ENCODE measurements around the gene SAMMSON.

The SAMMSON gene

GRCh38 chr3:70006089-70006488 lies 6.6 kb downstream of the SAMMSON start:
- Histone ChIP-seq H4K20me1 (ENCODE audit: insufficient read depth) (no peaks in the 10 kb centered on the region), H3K27me3 (ENCODE audit: insufficient read depth, low read depth) (no peaks in the 10 kb centered on the region), H3K79me2 (ENCODE audit: insufficient read depth, low read depth) (no peaks in the 10 kb centered on the region), H3K9ac (no peak overlapping the region), H3K27ac (no peak overlapping the region), H3K4me3 (IDR thresholded peaks at IDR 0.05; ENCODE audit: insufficient read depth, low read depth, low read length) (no peak overlapping the region), H3K4me1 (ENCODE audit: low read depth, poor library complexity, severe bottlenecking) (no peaks in the 10 kb centered on the region), H3K4me2 (no peak overlapping the region), H2AFZ (ENCODE audit: low read depth) (no peak overlapping the region), H3K36me3 (ENCODE audit: insufficient read depth) (no peaks in the 10 kb centered on the region)
- TF ChIP-seq, protein P1, sequence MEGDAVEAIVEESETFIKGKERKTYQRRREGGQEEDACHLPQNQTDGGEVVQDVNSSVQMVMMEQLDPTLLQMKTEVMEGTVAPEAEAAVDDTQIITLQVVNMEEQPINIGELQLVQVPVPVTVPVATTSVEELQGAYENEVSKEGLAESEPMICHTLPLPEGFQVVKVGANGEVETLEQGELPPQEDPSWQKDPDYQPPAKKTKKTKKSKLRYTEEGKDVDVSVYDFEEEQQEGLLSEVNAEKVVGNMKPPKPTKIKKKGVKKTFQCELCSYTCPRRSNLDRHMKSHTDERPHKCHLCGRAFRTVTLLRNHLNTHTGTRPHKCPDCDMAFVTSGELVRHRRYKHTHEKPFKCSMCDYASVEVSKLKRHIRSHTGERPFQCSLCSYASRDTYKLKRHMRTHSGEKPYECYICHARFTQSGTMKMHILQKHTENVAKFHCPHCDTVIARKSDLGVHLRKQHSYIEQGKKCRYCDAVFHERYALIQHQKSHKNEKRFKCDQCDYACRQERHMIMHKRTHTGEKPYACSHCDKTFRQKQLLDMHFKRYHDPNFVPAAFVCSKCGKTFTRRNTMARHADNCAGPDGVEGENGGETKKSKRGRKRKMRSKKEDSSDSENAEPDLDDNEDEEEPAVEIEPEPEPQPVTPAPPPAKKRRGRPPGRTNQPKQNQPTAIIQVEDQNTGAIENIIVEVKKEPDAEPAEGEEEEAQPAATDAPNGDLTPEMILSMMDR (conservative IDR thresholded peaks at IDR 0.05; ENCODE audit: low read depth, low read length): no peak

GRCh38 chr3:70010346-70010745 lies 10.8 kb downstream of the SAMMSON start:
- Histone ChIP-seq H3K27ac (no peak overlapping the region), H3K9ac (no peak overlapping the region), H3K36me3 (ENCODE audit: insufficient read depth) (no peaks in the 10 kb centered on the region), H3K4me2 (no peak overlapping the region), H4K20me1 (ENCODE audit: insufficient read depth) (no peaks in the 10 kb centered on the region), H3K4me1 (ENCODE audit: low read depth, poor library complexity, severe bottlenecking) (no peaks in the 10 kb centered on the region), H3K27me3 (ENCODE audit: insufficient read depth, low read depth) (no peaks in the 10 kb centered on the region), H3K79me2 (ENCODE audit: insufficient read depth, low read depth) (no peaks in the 10 kb centered on the region), H3K4me3 (IDR thresholded peaks at IDR 0.05; ENCODE audit: insufficient read depth, low read depth, low read length) (no peak overlapping the region), H2AFZ (ENCODE audit: low read depth) (no peak overlapping the region)
- TF ChIP-seq, protein P1 (conservative IDR thresholded peaks at IDR 0.05; ENCODE audit: low read depth, low read length): no peak

DNA sequence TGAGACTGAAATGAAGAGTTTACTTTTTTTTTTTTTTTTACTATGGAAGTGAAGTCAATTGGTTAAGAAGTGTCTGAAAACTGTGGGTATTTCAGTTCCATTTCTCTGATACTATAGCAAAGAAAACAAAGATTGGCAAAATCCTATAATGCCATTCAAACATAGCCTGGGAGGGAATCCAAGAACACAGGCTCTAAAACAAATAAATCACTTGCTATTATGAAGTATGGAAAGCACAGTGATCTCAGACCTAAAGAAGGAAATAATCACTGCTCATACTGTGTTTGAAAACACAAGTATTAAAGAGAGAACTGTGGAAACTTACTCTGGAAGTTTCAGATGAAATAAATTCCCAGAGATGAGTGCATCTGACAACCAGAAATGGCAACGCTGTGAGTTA lies 12.0 kb downstream of the SAMMSON start:
- Histone ChIP-seq H3K9ac (no peak overlapping the region), H4K20me1 (ENCODE audit: insufficient read depth) (no peaks in the 10 kb centered on the region), H2AFZ (ENCODE audit: low read depth) (no peak overlapping the region), H3K27me3 (ENCODE audit: insufficient read depth, low read depth) (no peaks in the 10 kb centered on the region), H3K4me1 (ENCODE audit: low read depth, poor library complexity, severe bottlenecking) (no peaks in the 10 kb centered on the region), H3K36me3 (ENCODE audit: insufficient read depth) (no peaks in the 10 kb centered on the region), H3K79me2 (ENCODE audit: insufficient read depth, low read depth) (no peaks in the 10 kb centered on the region), H3K27ac (no peak overlapping the region), H3K4me3 (IDR thresholded peaks at IDR 0.05; ENCODE audit: insufficient read depth, low read depth, low read length) (no peak overlapping the region), H3K4me2 (no peak overlapping the region)
- TF ChIP-seq, protein P1 (conservative IDR thresholded peaks at IDR 0.05; ENCODE audit: low read depth, low read length): no peak

DNA sequence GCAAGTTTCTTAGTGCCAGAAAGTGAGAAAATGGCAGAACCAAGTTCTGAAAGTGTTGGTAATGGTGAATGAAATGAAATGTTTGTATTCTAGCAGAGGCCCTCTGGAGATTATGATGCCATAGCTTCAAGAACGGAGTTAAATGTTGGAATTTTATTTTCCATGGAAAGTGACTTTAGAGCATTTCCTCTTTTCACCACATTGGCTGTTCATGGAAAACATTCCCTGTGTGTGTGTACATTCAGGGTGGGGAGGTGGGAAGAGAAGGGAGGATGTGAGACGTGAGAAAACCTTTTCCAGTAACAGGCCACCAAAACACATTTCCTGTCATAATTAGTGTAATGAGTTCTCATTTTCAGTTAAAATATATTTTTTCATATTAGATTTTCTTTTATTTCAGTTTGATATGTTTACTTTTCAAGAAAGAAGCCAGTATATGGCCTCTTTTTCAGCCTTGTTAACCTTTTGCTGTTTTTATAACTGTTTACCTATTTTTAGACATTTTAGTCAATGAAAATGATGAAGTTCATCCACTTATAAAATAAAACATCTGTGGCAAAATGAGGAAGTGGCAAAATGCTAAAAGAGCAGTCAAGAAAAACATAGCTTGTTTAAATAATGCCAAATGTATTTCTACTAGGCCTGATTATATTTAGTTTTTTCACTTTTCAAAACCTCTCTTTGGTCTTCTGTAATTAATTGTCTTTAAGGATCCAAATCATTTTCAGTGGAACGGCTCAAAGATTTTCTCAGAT lies 21.6 kb downstream of the SAMMSON start:
- TF ChIP-seq, protein P1 (conservative IDR thresholded peaks at IDR 0.05; ENCODE audit: low read depth, low read length): no peak
- no peak overlapping the region for H3K27ac ChIP-seq
- no peaks in the 10 kb centered on the region for H3K36me3 ChIP-seq (ENCODE audit: insufficient read depth)
- H3K79me2 ChIP-seq (ENCODE audit: insufficient read depth, low read depth): no peaks in the 10 kb centered on the region
- H3K4me1 ChIP-seq (ENCODE audit: low read depth, poor library complexity, severe bottlenecking): no peaks in the 10 kb centered on the region
- H3K27me3 ChIP-seq (ENCODE audit: insufficient read depth, low read depth): no peaks in the 10 kb centered on the region
- no peaks in the 10 kb centered on the region for H4K20me1 ChIP-seq (ENCODE audit: insufficient read depth)
- no peak overlapping the region for H2AFZ ChIP-seq (ENCODE audit: low read depth)
- H3K4me2 ChIP-seq: no peak overlapping the region
- H3K4me3 ChIP-seq (IDR thresholded peaks at IDR 0.05; ENCODE audit: insufficient read depth, low read depth, low read length): no peak overlapping the region
- H3K9ac ChIP-seq: no peak overlapping the region

Measured in KMS-11 (cell line).